Aortic smooth muscle cell (primary cell): ENCODE results near the gene KRT31. TPM values are rescaled to one million over a fixed set of nuclear protein-coding genes. Genes with fewer than 3 reads are reported as not detected.

ENCODE experiments used
- total RNA-seq: library from RNA; depleted of rRNA; stranded (reverse); fragments of >200 nt; gene quantifications from 2 replicates; pipeline ENCODE4 v1.2.3, GENCODE V29; 2014

The KRT31 gene
- not detected in 2 replicates for total RNA-seq

DNA sequence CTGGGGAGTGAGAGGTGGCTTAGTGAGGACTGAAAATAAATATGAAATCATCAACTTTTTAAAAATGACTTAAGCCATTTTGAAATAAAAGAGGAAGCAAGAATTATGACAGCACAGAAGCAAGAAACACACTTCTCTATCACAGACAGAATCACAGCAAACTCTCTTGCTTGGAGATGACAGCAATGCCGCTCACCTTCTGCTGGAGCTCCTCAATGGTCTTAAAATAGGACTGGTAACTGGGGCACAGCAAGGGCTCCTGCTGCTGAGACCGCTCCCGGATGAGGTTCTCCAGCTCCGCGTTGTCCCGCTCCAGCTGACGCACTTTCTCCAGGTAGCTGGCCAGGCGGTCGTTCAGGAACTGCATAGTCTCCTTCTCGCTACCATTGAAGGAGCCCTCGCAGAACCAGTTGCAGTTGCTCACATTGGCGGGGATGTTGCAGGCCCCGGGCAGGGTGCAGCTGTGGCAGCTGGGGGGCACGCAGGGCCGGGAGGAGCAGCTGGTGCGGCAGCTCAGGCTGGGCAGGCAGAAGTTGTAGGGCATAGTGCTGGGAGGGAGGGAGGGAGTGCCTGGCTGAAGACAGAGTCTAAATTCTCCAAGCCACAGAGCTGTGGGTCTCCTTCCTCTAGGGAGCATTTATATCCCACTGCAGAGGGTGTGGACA is at the start of gene KRT31:
KRT31 (minus strand) TSS at position 613 of the 665 bp plus-strand sequence; CDS start at position 544, 69 bp downstream.

DNA sequence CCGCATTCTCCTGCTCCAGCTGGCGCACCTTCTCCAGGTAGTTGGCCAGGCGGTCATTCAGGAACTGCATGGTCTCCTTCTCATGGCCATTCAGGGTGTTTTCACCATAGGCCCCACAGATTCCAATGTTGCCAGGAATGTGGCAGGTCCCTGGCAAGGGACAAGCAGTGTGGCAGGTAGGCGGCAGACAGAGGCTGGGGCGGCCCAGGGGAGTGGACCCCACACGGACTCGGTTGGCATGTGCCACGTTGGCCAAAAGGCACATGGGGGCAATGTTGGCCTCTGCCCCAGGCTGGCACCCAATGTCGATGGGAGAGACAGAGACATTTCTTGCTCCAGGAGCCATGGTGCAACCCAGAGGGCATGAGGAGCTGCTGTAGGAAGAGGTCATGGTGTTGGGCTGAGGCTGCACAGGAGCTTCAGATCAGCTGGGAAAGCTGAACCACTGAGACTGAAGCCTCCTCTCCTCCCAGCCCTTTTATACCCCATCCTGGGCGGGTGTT is 43.2 kb upstream of the KRT31 start, which contains the start of gene KRT38:
KRT38 (minus strand) TSS at position 453 of the 503 bp plus-strand sequence; CDS start at position 391, 62 bp downstream.

DNA sequence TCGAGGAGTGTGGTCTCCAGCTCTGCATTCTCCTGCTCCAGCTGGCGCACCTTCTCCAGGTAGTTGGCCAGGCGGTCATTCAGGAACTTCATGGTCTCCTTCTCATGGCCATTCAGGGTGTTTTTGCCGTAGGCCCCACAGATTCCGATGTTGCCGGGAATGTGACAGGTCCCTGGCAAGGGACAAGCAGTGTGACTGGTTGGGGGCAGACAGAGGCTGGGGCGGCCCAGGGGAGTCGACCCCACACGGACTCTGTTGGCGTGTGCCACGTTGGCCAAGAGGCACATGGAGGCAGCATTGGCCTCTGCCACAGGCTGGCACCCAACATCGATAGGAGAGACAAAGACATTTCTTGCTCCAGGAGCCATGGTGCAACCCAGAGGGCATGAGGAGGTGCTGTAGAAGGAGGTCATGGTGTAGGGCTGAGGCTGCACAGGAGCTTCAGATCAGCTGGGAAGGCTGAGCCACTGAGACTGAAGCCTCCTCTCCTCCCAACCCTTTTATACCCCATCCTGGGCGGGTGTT is 26.8 kb upstream of the KRT31 start, which contains the start of gene KRT37:
KRT37 (minus strand) TSS at position 475 of the 525 bp plus-strand sequence; CDS start at position 413, 62 bp downstream.

DNA sequence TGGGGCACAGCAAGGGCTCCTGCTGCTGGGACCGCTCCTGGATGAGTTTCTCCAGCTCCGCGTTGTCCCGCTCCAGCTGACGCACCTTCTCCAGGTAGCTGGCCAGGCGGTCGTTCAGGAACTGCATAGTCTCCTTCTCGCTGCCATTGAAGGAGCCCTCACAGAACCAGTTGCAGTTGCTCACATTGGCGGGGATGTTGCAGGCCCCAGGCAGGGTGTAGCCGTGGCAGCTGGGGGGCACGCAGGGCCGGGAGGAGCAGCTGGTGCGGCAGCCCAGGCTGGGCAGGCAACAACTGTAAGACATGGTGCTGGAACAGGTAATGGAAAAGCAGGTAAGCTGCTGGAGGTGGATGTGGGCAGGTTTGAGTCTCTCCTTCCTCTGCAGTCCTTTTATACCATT is 15.5 kb downstream of the KRT31 start, which contains the start of gene KRT34:
KRT34 (minus strand) TSS at position 364 of the 400 bp plus-strand sequence; CDS start at position 304, 60 bp downstream.

DNA sequence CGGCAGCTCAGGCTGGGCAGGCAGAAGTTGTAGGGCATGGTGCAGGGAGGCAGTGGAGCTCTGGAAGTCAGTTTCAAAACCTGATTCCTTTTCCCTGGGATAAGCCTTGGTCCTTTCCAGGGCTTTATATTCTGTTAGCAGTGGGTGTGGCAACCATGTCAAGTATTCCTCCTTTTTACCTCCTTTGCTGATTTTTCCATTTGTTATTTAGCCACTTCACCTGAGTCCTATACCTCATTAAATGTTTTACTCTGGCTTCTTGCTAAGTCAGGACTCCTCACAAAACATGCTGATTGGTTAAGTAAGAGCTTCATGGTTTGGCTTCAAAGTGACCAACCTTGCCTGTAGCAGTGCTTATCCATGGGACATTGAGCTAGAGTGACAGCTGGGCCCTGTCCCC is 27.7 kb downstream of the KRT31 start, which contains the start of gene KRT33B:
KRT33B (minus strand) TSS at position 101 of the 400 bp plus-strand sequence; CDS start at position 38, 63 bp downstream.

DNA sequence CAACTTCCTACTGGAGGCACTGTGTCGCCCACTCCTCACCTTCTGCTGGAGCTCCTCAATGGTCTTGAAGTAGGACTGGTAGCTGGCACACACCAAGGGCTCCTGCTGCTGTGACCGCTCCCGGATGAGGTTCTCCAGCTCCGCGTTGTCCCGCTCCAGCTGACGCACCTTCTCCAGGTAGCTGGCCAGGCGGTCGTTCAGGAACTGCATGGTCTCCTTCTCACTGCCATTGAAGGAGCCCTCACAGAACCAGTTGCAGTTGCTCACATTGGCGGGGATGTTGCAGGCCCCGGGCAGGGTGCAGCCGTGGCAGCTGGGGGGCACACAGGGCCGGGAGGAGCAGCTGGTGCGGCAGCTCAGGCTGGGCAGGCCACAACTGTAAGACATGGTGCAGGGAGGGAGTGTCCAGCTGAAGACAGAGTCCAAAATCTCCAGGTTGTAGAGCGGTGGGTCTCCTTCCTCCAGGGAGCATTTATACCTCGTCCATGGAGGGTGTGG is 47.0 kb downstream of the KRT31 start, which contains the start of gene KRT33A:
KRT33A (minus strand) TSS at position 448 of the 498 bp plus-strand sequence; CDS start at position 387, 61 bp downstream.

Other genes starting within 250 kb of the KRT31 start
- not detected in 2 replicates for gene KRTAP4-5, start 247.8 kb downstream of the KRT31 start, total RNA-seq
- gene KRTAP4-4, start 236.9 kb downstream of the KRT31 start, total RNA-seq = not detected in 2 replicates
- gene KRTAP4-3, start 229.4 kb downstream of the KRT31 start, total RNA-seq = not detected in 2 replicates
- not detected in 2 replicates for gene KRTAP4-2, start 219.4 kb downstream of the KRT31 start, total RNA-seq
- not detected in 2 replicates for gene KRTAP4-1, start 212.7 kb downstream of the KRT31 start, total RNA-seq
- not detected in 2 replicates for gene KRTAP9-1, start 207.7 kb downstream of the KRT31 start, total RNA-seq
- not detected in 2 replicates for gene KRTAP9-2, start 171.0 kb downstream of the KRT31 start, total RNA-seq
- not detected in 2 replicates for gene KRTAP9-3, start 165.2 kb downstream of the KRT31 start, total RNA-seq
- gene KRTAP9-8, start 159.6 kb downstream of the KRT31 start, total RNA-seq = not detected in 2 replicates
- gene KRTAP9-4, start 147.9 kb downstream of the KRT31 start, total RNA-seq = not detected in 2 replicates
- gene KRTAP9-9, start 142.2 kb downstream of the KRT31 start, total RNA-seq = not detected in 2 replicates
- not detected in 2 replicates for gene KRTAP9-6, start 132.2 kb downstream of the KRT31 start, total RNA-seq
- gene KRTAP9-7, start 121.9 kb downstream of the KRT31 start, total RNA-seq = not detected in 2 replicates
- not detected in 2 replicates for gene KRTAP29-1, start 94.8 kb downstream of the KRT31 start, total RNA-seq
- not detected in 2 replicates for gene KRTAP16-1, start 88.3 kb downstream of the KRT31 start, total RNA-seq
- not detected in 2 replicates for gene KRTAP17-1, start 81.9 kb downstream of the KRT31 start, total RNA-seq
- gene KRT33A, start 46.8 kb downstream of the KRT31 start, total RNA-seq = not detected in 2 replicates
- gene KRT33B, start 27.8 kb downstream of the KRT31 start, total RNA-seq = not detected in 2 replicates
- gene KRT34, start 15.3 kb downstream of the KRT31 start, total RNA-seq = not detected in 2 replicates
- gene KRT37, start 27.0 kb upstream of the KRT31 start, total RNA-seq = not detected in 2 replicates
- not detected in 2 replicates for gene KRT38, start 43.4 kb upstream of the KRT31 start, total RNA-seq
- not detected in 2 replicates for gene KRT32, start 69.8 kb upstream of the KRT31 start, total RNA-seq
- gene KRT35, start 83.5 kb upstream of the KRT31 start, total RNA-seq = not detected in 2 replicates
- 0.13 TPM in 1 of 2 replicates, not detected in the other for gene KRT36, start 92.3 kb upstream of the KRT31 start, total RNA-seq
- not detected in 2 replicates for gene KRT13, start 108.0 kb upstream of the KRT31 start, total RNA-seq
- 2.5 and 3.0 TPM in 2 replicates for gene KRT15, start 121.3 kb upstream of the KRT31 start, total RNA-seq
- gene KRT19, start 130.7 kb upstream of the KRT31 start, total RNA-seq = 25.1 and 30.7 TPM in 2 replicates
- gene KRT9, start 174.5 kb upstream of the KRT31 start, total RNA-seq = not detected in 2 replicates
- 1.1 TPM in 1 of 2 replicates, not detected in the other for gene KRT14, start 189.3 kb upstream of the KRT31 start, total RNA-seq
- gene KRT16, start 215.2 kb upstream of the KRT31 start, total RNA-seq = 0.79 and 1.4 TPM in 2 replicates
- gene KRT17, start 227.0 kb upstream of the KRT31 start, total RNA-seq = 7.1 and 7.4 TPM in 2 replicates